PC-3 (cell line): ENCODE measurements around the gene BPI. TPM values are rescaled to one million over a fixed set of nuclear protein-coding genes. Genes with fewer than 3 reads are reported as not detected.

Source experiments
- ATAC-seq: fragments of 200-7000 bp; cut with Tn5 transposase; 2 replicates; pipeline ENCODE4 v1.9.1; 2020; ENCODE audit warnings: mild to moderate bottlenecking, moderate library complexity
- BruUV-seq: library from RNA; stranded (reverse); fragments of 400-500 nt; replicated peaks from 2 replicates; lab custom pipeline; 2021; lab: Mats Ljungman, UMichigan
- CTCF ChIA-PET: fragments of 300-600 bp; sonication (Branson Sonifier 250); formaldehyde crosslinking; loops from one replicate; lab custom pipeline; 2022; ENCODE audit warnings: antibody characterized with exemption; lab: Charles Lee
- POLR2A ChIA-PET: fragments of 300-600 bp; sonication (Branson Sonifier 250); formaldehyde crosslinking; loops from one replicate; lab custom pipeline; 2022; ENCODE audit warnings: antibody characterized with exemption; ENCODE audit not compliant: unreplicated experiment; lab: Charles Lee
- DNase-seq: peaks from one replicate; pipeline ENCODE4 v3.0.0-alpha.2; 2015
- H2AFZ ChIP-seq: fragments of 300-600 bp; sonication (generic); 2 replicates; pipeline ENCODE4 v1.6.0; 2016; ENCODE audit warnings: antibody characterized with exemption, low read length
- H3F3A ChIP-seq: fragments of 300-600 bp; sonication (generic); one replicate; pipeline ENCODE4 v1.6.0; 2017; ENCODE audit warnings: antibody characterized with exemption, low read length, control low read depth, mild to moderate bottlenecking; ENCODE audit not compliant: unreplicated experiment
- H3K27ac ChIP-seq: fragments of 300-600 bp; sonication (generic); 2 replicates; pipeline ENCODE4 v1.5.1; 2016; ENCODE audit warnings: mild to moderate bottlenecking, low read length
- H3K27me3 ChIP-seq: fragments of 300-600 bp; sonication (generic); 2 replicates; pipeline ENCODE4 v1.6.1; 2016; ENCODE audit warnings: low read length, mixed read lengths
- H3K36me3 ChIP-seq: fragments of 300-600 bp; sonication (generic); 2 replicates; pipeline ENCODE4 v1.6.1; 2016; ENCODE audit warnings: low read depth, mixed run types, low read length, mixed read lengths
- H3K4me1 ChIP-seq: fragments of 300-600 bp; sonication (generic); 2 replicates; pipeline ENCODE4 v1.5.1; 2016; ENCODE audit warnings: low read length; ENCODE audit not compliant: insufficient read depth
- H3K4me2 ChIP-seq: fragments of 300-600 bp; sonication (generic); 2 replicates; pipeline ENCODE4 v1.6.0; 2016; ENCODE audit warnings: low read length
- H3K4me3 ChIP-seq: fragments of 300-600 bp; sonication (generic); 2 replicates; pipeline ENCODE4 v1.5.1; 2016; ENCODE audit warnings: mild to moderate bottlenecking, low read length, mixed read lengths
- H3K79me2 ChIP-seq: fragments of 300-600 bp; sonication (generic); 2 replicates; pipeline ENCODE4 v1.6.1; 2017; ENCODE audit warnings: low read length, mixed read lengths
- H3K9ac ChIP-seq: fragments of 300-600 bp; sonication (generic); 2 replicates; pipeline ENCODE4 v1.6.0; 2016; ENCODE audit warnings: mild to moderate bottlenecking, low read length
- H3K9me2 ChIP-seq: fragments of 300-600 bp; sonication (generic); replicated peaks from 2 replicates; pipeline ENCODE4 v1.6.1; 2016; ENCODE audit warnings: mixed run types, low read length, mixed read lengths
- H3K9me3 ChIP-seq: fragments of 300-600 bp; sonication (generic); 2 replicates; pipeline ENCODE4 v1.6.1; 2016; ENCODE audit warnings: low read length, mixed read lengths
- H4K20me1 ChIP-seq: fragments of 300-600 bp; sonication (generic); 2 replicates; pipeline ENCODE4 v1.6.1; 2016; ENCODE audit warnings: low read length, mixed read lengths
- EZH2 ChIP-seq: fragments of 300-600 bp; sonication (generic); IDR thresholded peaks from one replicate; pipeline ENCODE4 v1.6.1; 2017; ENCODE audit warnings: antibody characterized with exemption, mild to moderate bottlenecking, low read length; ENCODE audit not compliant: unreplicated experiment
- EZH2phosphoT487 ChIP-seq: fragments of 300-600 bp; sonication (generic); IDR thresholded peaks from 2 replicates; pipeline ENCODE4 v1.6.1; 2018; ENCODE audit warnings: mild to moderate bottlenecking, antibody characterized with exemption, low read length, borderline replicate concordance
- intact Hi-C: fragments of 100-400 bp; cut with micrococcal nuclease; formaldehyde crosslinking; loops from 2 replicates; pipeline ENCODE4 v1.9.0; 2023
- total RNA-seq: library from RNA; depleted of rRNA; stranded (reverse); fragments of >200 nt; gene quantifications from 2 replicates; pipeline ENCODE4 v1.2.3, GENCODE V29; 2014
- TF ChIP-seq, protein P1 (sequence below): fragments of 300-600 bp; sonication (generic); conservative IDR thresholded peaks from 2 replicates; pipeline ENCODE4 v1.5.1; 2017; ENCODE audit warnings: antibody characterized with exemption, low read depth, mild to moderate bottlenecking, low read length

BPI gene
- total RNA-seq, 1 experiment from 2014 or later, result not detected

DNA sequence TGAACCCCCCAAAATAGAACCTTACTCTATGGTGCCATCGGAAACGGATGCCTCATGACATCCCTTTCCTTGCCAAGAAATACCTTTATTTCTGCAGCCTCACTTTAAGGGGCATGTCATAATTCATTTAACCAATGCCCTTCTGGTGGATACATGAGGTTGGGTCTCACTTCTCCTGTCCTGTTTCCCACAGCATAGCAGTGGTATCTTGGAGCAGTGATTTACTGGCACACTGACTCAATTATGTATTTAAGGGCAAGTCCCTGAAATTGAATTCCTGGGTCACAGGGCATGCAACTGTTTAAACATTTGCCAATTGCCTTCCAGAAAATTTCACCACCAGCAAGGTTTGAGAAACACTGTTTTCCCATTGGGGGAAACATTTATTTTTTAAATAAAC lies 41.7 kb downstream of the BPI start:
- BruUV-seq, result no TSS peak
- intact Hi-C loops, result no loop called here
- Histone ChIP-seq H3K9ac (no peak overlapping the region), H3K4me3 (no peak overlapping the region), H3K27me3 (no peaks in the 10 kb centered on the region), H3K36me3 (no peaks in the 10 kb centered on the region), H3K4me1 (no peaks in the 10 kb centered on the region), H3K9me3 (no peaks in the 10 kb centered on the region), H2AFZ (no peak overlapping the region), H3K27ac (no peak overlapping the region), H3F3A (no peaks in the 10 kb centered on the region), H3K79me2 (no peaks in the 10 kb centered on the region), H3K4me2 (no peak overlapping the region), H3K9me2 (no peaks in the 10 kb centered on the region), H4K20me1 (no peaks in the 10 kb centered on the region)
- ChIA-PET POLR2A (no interaction called here), CTCF (interaction anchor here (0.5 kb wide), 1 partner anchor 11 kb away, joined by 3 read pairs; no protein-coding TSS in a partner anchor)
- DNase-seq (no peak), ATAC-seq (no peak)
- no peak for TF ChIP-seq EZH2phosphoT487
- no peak for TF ChIP-seq EZH2
- TF ChIP-seq, protein P1, sequence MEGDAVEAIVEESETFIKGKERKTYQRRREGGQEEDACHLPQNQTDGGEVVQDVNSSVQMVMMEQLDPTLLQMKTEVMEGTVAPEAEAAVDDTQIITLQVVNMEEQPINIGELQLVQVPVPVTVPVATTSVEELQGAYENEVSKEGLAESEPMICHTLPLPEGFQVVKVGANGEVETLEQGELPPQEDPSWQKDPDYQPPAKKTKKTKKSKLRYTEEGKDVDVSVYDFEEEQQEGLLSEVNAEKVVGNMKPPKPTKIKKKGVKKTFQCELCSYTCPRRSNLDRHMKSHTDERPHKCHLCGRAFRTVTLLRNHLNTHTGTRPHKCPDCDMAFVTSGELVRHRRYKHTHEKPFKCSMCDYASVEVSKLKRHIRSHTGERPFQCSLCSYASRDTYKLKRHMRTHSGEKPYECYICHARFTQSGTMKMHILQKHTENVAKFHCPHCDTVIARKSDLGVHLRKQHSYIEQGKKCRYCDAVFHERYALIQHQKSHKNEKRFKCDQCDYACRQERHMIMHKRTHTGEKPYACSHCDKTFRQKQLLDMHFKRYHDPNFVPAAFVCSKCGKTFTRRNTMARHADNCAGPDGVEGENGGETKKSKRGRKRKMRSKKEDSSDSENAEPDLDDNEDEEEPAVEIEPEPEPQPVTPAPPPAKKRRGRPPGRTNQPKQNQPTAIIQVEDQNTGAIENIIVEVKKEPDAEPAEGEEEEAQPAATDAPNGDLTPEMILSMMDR, result no peak

DNA sequence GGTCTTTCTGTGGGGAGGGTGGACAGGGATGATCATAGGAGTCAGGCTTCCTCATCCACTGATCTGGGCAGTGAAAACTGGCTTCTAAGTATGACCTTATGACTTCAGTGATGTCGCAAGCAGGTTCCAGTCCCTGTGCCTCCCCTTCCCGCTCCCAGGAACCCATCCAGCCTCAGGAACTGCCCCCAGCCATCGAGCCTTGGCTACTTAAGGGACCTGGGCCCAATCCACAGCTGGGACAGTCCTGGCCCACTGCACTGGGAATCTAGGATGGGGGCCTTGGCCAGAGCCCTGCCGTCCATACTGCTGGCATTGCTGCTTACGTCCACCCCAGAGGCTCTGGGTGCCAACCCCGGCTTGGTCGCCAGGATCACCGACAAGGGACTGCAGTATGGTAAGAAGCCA lies 42.3 kb downstream of the BPI start, which contains the start of gene LBP:
TSS of gene LBP (plus strand) at position 236 of the 405 bp plus-strand sequence. CDS start at position 271, 35 bp downstream.
- Histone ChIP-seq H3K4me1 (no peaks in the 10 kb centered on the region), H3K79me2 (no peaks in the 10 kb centered on the region), H3K9me3 (no peaks in the 10 kb centered on the region), H4K20me1 (no peaks in the 10 kb centered on the region), H3K27ac (no peak within 1 kb of the TSS), H3K9ac (no peak within 1 kb of the TSS), H3F3A (no peaks in the 10 kb centered on the region), H3K4me2 (no peak within 1 kb of the TSS), H3K27me3 (no peaks in the 10 kb centered on the region), H3K36me3 (no peaks in the 10 kb centered on the region), H3K9me2 (no peaks in the 10 kb centered on the region), H3K4me3 (no peak within 1 kb of the TSS), H2AFZ (no peak within 1 kb of the TSS)
- ATAC-seq (no peak), DNase-seq (no peak)
- intact Hi-C loops, result no loop called here
- POLR2A ChIA-PET, result no interaction called here
- BruUV-seq, result no TSS peak
- TF ChIP-seq EZH2, result no peak
- TF ChIP-seq, protein P1, result no peak
- TF ChIP-seq EZH2phosphoT487, result no peak
- CTCF ChIA-PET, result no interaction called here

DNA sequence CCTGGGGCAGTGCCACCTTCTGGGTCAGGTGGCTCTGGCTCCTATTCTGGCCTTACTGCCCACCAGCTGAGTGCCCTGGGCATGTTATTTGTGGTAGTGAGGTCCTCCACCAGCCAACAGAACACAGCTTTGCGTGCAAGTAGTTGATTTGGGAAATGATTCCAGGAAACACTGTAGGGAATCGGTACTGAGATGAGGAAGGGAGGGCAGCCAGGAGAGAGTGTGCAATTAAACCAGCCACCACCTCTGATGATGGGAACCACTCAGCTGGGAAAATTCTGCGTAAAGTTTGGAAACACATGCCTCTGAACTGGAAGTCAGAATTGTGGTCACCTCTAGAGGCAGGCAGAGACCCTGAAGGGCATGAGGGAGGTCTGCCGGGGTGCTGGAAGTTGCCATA lies 42.8 kb downstream of the BPI start:
- no peak for TF ChIP-seq EZH2
- TF ChIP-seq, protein P1, result no peak
- H3K36me3 ChIP-seq, result no peaks in the 10 kb centered on the region
- ChIA-PET POLR2A (no interaction called here), CTCF (no interaction called here)
- H3K9me2 ChIP-seq, result no peaks in the 10 kb centered on the region
- intact Hi-C loops, result no loop called here
- no peak overlapping the region for H3K4me3 ChIP-seq
- no peaks in the 10 kb centered on the region for H3K79me2 ChIP-seq
- H4K20me1 ChIP-seq, result no peaks in the 10 kb centered on the region
- no TSS peak for BruUV-seq
- H3K9ac ChIP-seq, result no peak overlapping the region
- ATAC-seq (no peak), DNase-seq (no peak)
- H3K4me1 ChIP-seq, result no peaks in the 10 kb centered on the region
- H3K4me2 ChIP-seq, result no peak overlapping the region
- H2AFZ ChIP-seq, result no peak overlapping the region
- no peaks in the 10 kb centered on the region for H3F3A ChIP-seq
- no peak overlapping the region for H3K27ac ChIP-seq
- H3K9me3 ChIP-seq, result no peaks in the 10 kb centered on the region
- no peaks in the 10 kb centered on the region for H3K27me3 ChIP-seq
